Natural killer cell (primary cell): ENCODE results near the gene BASP1. TPM values are rescaled to one million over a fixed set of nuclear protein-coding genes. Genes with fewer than 3 reads are reported as not detected.

ENCODE experiments used
- ATAC-seq, 3 donors: fragments of 150-1000 bp in 2 of 3; fragments of 200-7000 bp in 1 of 3; cut with Tn5 transposase; 1 replicate in 1 of 3; 2 replicates in 2 of 3; pipeline ENCODE4 v1.10.0; 2021; ENCODE audit warnings: mild to moderate bottlenecking in 2 of 3, moderate library complexity in 2 of 3
- DNase-seq, 2 donors: peaks; one replicate each; pipeline versions ENCODE4 v3.0.0 to v3.0.0-alpha.2; 2013 to 2021; ENCODE audit warnings: mixed read lengths in 1 of 2
- H3K27ac ChIP-seq: one replicate; pipeline ENCODE4 v1.5.1; 2013; ENCODE audit warnings: mild to moderate bottlenecking, low read length
- H3K27me3 ChIP-seq: one replicate; pipeline ENCODE4 v1.6.1; 2013; ENCODE audit warnings: low read length; ENCODE audit not compliant: control insufficient read depth, insufficient read depth
- H3K36me3 ChIP-seq: one replicate; pipeline ENCODE4 v1.6.1; 2013; ENCODE audit warnings: low read length; ENCODE audit not compliant: control insufficient read depth, insufficient read depth
- H3K4me1 ChIP-seq: one replicate; pipeline ENCODE4 v1.6.1; 2013; ENCODE audit warnings: low read length; ENCODE audit not compliant: control insufficient read depth, insufficient read depth
- H3K4me3 ChIP-seq: one replicate; pipeline ENCODE4 v1.5.1; 2013; ENCODE audit warnings: low read length
- H3K9me3 ChIP-seq: one replicate; pipeline ENCODE4 v1.6.1; 2013; ENCODE audit warnings: low read length; ENCODE audit not compliant: control insufficient read depth, insufficient read depth
- H3K27ac Mint-ChIP-seq, 2 donors: one replicate each; pipeline ENCODE4 v1.8.0; 2022; ENCODE audit warnings: mild to moderate bottlenecking in 2 of 2, mixed read lengths in 2 of 2, moderate library complexity in 1 of 2
- H3K27me3 Mint-ChIP-seq, 2 donors: one replicate each; pipeline ENCODE4 v1.8.0; 2022; ENCODE audit warnings: low read depth in 2 of 2, mixed read lengths in 2 of 2
- H3K36me3 Mint-ChIP-seq: one replicate; pipeline ENCODE4 v1.8.0; 2022; ENCODE audit warnings: mixed read lengths
- H3K4me1 Mint-ChIP-seq, 2 donors: one replicate each; pipeline ENCODE4 v1.8.0; 2022; ENCODE audit warnings: mixed read lengths in 2 of 2
- H3K4me3 Mint-ChIP-seq: one replicate; pipeline ENCODE4 v1.8.0; 2022; ENCODE audit warnings: mild to moderate bottlenecking, moderate library complexity, mixed read lengths
- H3K9me3 Mint-ChIP-seq, 2 donors: one replicate each; pipeline ENCODE4 v1.8.0; 2022; ENCODE audit warnings: mixed read lengths in 2 of 2
- CTCF ChIP-seq: fragments of 200-600 bp; IDR thresholded peaks from one replicate; pipeline ENCODE4 v1.8.0; 2022; ENCODE audit warnings: antibody characterized with exemption
- WGBS: methylation state at CpG from one replicate; pipeline ENCODE4 v1.1.7; 2013; ENCODE audit warnings: missing lambda C conversion rate; ENCODE audit not compliant: insufficient coverage; 5-methylcytosine and 5-hydroxymethylcytosine counted together
- intact Hi-C: fragments of 100-400 bp; cut with micrococcal nuclease; formaldehyde crosslinking; loops from one replicate; pipeline ENCODE4 v1.14.2; 2022
- total RNA-seq, 4 donors: library from RNA; stranded (reverse); fragments of 120-200 nt in 1 of 4; gene quantifications; one replicate each; pipeline versions ENCODE4 v1.2.3 to v1.2.4, GENCODE V29; 2013 to 2022

The BASP1 gene
- total RNA-seq, 3 donors from 2014 or later (not counting 1 experiment from before 2014, with no cell fraction given): 1.3 to 10.7 (median 2.5) TPM

GRCh38 chr5:17292434-17293015, 75.1 kb downstream of the BASP1 start:
- DNase-seq (no peak), ATAC-seq (no peak)
- intact Hi-C loops: no loop called here
- H3K36me3 ChIP-seq: no peaks in the 10 kb centered on the region
- peaks cover 5% of the 10 kb centered on the region for H3K9me3 ChIP-seq
- no peak overlapping the region for H3K27ac Mint-ChIP-seq
- no peaks in the 10 kb centered on the region for H3K4me1 ChIP-seq
- 87% methylated on average over 12 of the region's 12 CpGs for WGBS
- no peaks in the 10 kb centered on the region for H3K4me1 Mint-ChIP-seq
- H3K27me3 Mint-ChIP-seq: no peaks in the 10 kb centered on the region
- peaks cover 12 to 14% of the 10 kb centered on the region in 2 donors for H3K9me3 Mint-ChIP-seq
- H3K4me3 ChIP-seq: no peak overlapping the region
- peaks cover 7% of the 10 kb centered on the region for H3K36me3 Mint-ChIP-seq
- H3K27ac ChIP-seq: no peak overlapping the region
- no peak overlapping the region for H3K4me3 Mint-ChIP-seq
- no peak for TF ChIP-seq CTCF
- no peaks in the 10 kb centered on the region for H3K27me3 ChIP-seq

GRCh38 chr5:17294639-17295311, 77.3 kb downstream of the BASP1 start:
- H3K27ac Mint-ChIP-seq: no peak overlapping the region
- no peak for DNase-seq
- no peaks in the 10 kb centered on the region for H3K36me3 Mint-ChIP-seq
- intact Hi-C loops: no loop called here
- no peak for TF ChIP-seq CTCF
- ATAC-seq: no peak
- no peak overlapping the region for H3K4me3 Mint-ChIP-seq
- Histone ChIP-seq H3K9me3 (no peaks in the 10 kb centered on the region), H3K4me3 (no peak overlapping the region), H3K27me3 (no peaks in the 10 kb centered on the region), H3K27ac (no peak overlapping the region), H3K36me3 (no peaks in the 10 kb centered on the region), H3K4me1 (no peaks in the 10 kb centered on the region)
- 92% methylated on average over 8 of the region's 8 CpGs for WGBS
- peaks cover 6 to 7% of the 10 kb centered on the region in 2 donors for H3K9me3 Mint-ChIP-seq
- no peaks in the 10 kb centered on the region for H3K4me1 Mint-ChIP-seq
- no peaks in the 10 kb centered on the region for H3K27me3 Mint-ChIP-seq

- Mint-ChIP-seq H3K9me3 (peaks cover 3 to 6% of the 10 kb centered on the region in 2 donors), H3K27me3 (no peaks in the 10 kb centered on the region), H3K27ac (no peak overlapping the region), H3K4me3 (no peak overlapping the region), H3K36me3 (no peaks in the 10 kb centered on the region), H3K4me1 (no peaks in the 10 kb centered on the region)
- WGBS: 90% methylated on average over 2 of the region's 3 CpGs
- Histone ChIP-seq H3K4me1 (no peaks in the 10 kb centered on the region), H3K4me3 (no peak overlapping the region), H3K9me3 (no peaks in the 10 kb centered on the region), H3K36me3 (no peaks in the 10 kb centered on the region), H3K27me3 (no peaks in the 10 kb centered on the region), H3K27ac (no peak overlapping the region)
- DNase-seq: no peak
- ATAC-seq: no peak
- intact Hi-C loops: no loop called here
- TF ChIP-seq CTCF: no peak
Measured at GRCh38 chr5:17295671-17296070, 78.2 kb downstream of the BASP1 start.
